Mesendoderm (in vitro differentiated cells): ENCODE measurements around the gene RNF148.

Experiments
- DNase-seq: peaks from one replicate; pipeline ENCODE4 v3.0.0; 2013
- H2AK5ac ChIP-seq: 2 replicates; pipeline ENCODE4 v1.6.1; 2013; ENCODE audit warnings: low read length, inconsistent platforms
- H2BK120ac ChIP-seq: 2 replicates; pipeline ENCODE4 v1.6.1; 2013; ENCODE audit warnings: low read depth, mild to moderate bottlenecking, low read length, moderate library complexity, mixed read lengths
- H2BK15ac ChIP-seq: replicated peaks from 2 replicates; pipeline ENCODE4 v1.6.1; 2013; ENCODE audit warnings: low read depth, mild to moderate bottlenecking, moderate library complexity
- H2BK5ac ChIP-seq: 2 replicates; pipeline ENCODE4 v1.6.1; 2013; ENCODE audit warnings: low read length, inconsistent platforms
- H3K18ac ChIP-seq: 2 replicates; pipeline ENCODE4 v1.6.1; 2013; ENCODE audit warnings: mild to moderate bottlenecking, low read length, mixed read lengths
- H3K23ac ChIP-seq: one replicate; pipeline ENCODE4 v1.6.1; 2013; ENCODE audit warnings: low read length
- H3K27ac ChIP-seq: 2 replicates; pipeline ENCODE4 v1.5.1; 2013; ENCODE audit warnings: low read depth, mild to moderate bottlenecking, inconsistent platforms, low read length, moderate library complexity
- H3K27me3 ChIP-seq: 2 replicates; pipeline ENCODE4 v1.6.1; 2013; ENCODE audit warnings: low read length, control low read depth, mild to moderate bottlenecking, inconsistent platforms; ENCODE audit not compliant: insufficient read depth, poor library complexity
- H3K36me3 ChIP-seq: 2 replicates; pipeline ENCODE4 v1.6.1; 2013; ENCODE audit warnings: low read length, inconsistent platforms; ENCODE audit not compliant: control insufficient read depth, insufficient read depth
- H3K4ac ChIP-seq: one replicate; pipeline ENCODE4 v1.6.1; 2013; ENCODE audit warnings: low read depth, mild to moderate bottlenecking, low read length, moderate library complexity
- H3K4me1 ChIP-seq: 2 replicates; pipeline ENCODE4 v1.6.1; 2013; ENCODE audit warnings: low read depth, low read length, inconsistent platforms; ENCODE audit not compliant: control insufficient read depth
- H3K4me2 ChIP-seq: 2 replicates; pipeline ENCODE4 v1.6.1; 2013; ENCODE audit warnings: low read length
- H3K4me3 ChIP-seq: 2 replicates; pipeline ENCODE4 v1.5.1; 2013; ENCODE audit warnings: mild to moderate bottlenecking, low read length
- H3K56ac ChIP-seq: one replicate; pipeline ENCODE4 v1.6.1; 2013; ENCODE audit warnings: low read length
- H3K79me1 ChIP-seq: 2 replicates; pipeline ENCODE4 v1.6.1; 2013; ENCODE audit warnings: low read length, inconsistent platforms
- H3K79me2 ChIP-seq: 2 replicates; pipeline ENCODE4 v1.6.1; 2013; ENCODE audit warnings: mild to moderate bottlenecking, low read length; ENCODE audit not compliant: control insufficient read depth, insufficient read depth
- H3K9ac ChIP-seq: 2 replicates; pipeline ENCODE4 v1.6.1; 2013; ENCODE audit warnings: low read length, inconsistent platforms
- H4K5ac ChIP-seq: one replicate; pipeline ENCODE4 v1.6.1; 2013; ENCODE audit warnings: low read length
- H4K8ac ChIP-seq: one replicate; pipeline ENCODE4 v1.6.1; 2013; ENCODE audit warnings: low read depth, mild to moderate bottlenecking, control low read depth, low read length, moderate library complexity
- WGBS: extraction: QIAGEN DNeasy Blood & Tissue Kit; methylation state at CpG from one replicate; pipeline ENCODE4 v1.1.7; 2013; ENCODE audit warnings: low lambda C conversion rate, missing lambda C conversion rate; ENCODE audit not compliant: insufficient coverage; ENCODE audit errors: extremely low coverage; 5-methylcytosine and 5-hydroxymethylcytosine counted together

Gene RNF148

GRCh38 chr7:122717356-122718089 lies 14.8 kb upstream of the RNF148 start:
- Histone ChIP-seq H2BK15ac (no peak overlapping the region), H3K36me3 (no peaks in the 10 kb centered on the region), H2AK5ac (no peak overlapping the region), H3K23ac (no peak overlapping the region), H2BK120ac (no peak overlapping the region), H3K4me3 (no peak overlapping the region), H3K18ac (no peak overlapping the region), H3K4ac (no peak overlapping the region), H3K4me2 (no peak overlapping the region), H4K8ac (no peak overlapping the region), H3K4me1 (no peaks in the 10 kb centered on the region), H3K79me1 (no peaks in the 10 kb centered on the region), H3K56ac (no peak overlapping the region), H4K5ac (no peak overlapping the region), H3K9ac (no peak overlapping the region), H3K79me2 (no peaks in the 10 kb centered on the region), H3K27ac (no peak overlapping the region), H3K27me3 (no peaks in the 10 kb centered on the region), H2BK5ac (no peak overlapping the region)
- WGBS, result no CpG with 5 or more reads among the region's 6 CpGs
- no peak for DNase-seq

GRCh38 chr7:122715183-122715582 lies 12.5 kb upstream of the RNF148 start:
- Histone ChIP-seq H2BK15ac (no peak overlapping the region), H3K4ac (no peak overlapping the region), H3K36me3 (no peaks in the 10 kb centered on the region), H3K79me1 (no peaks in the 10 kb centered on the region), H2BK120ac (no peak overlapping the region), H3K23ac (no peak overlapping the region), H3K4me3 (no peak overlapping the region), H3K27ac (no peak overlapping the region), H3K4me2 (no peak overlapping the region), H3K56ac (no peak overlapping the region), H4K5ac (no peak overlapping the region), H3K18ac (no peak overlapping the region), H3K4me1 (no peaks in the 10 kb centered on the region), H2AK5ac (no peak overlapping the region), H3K79me2 (no peaks in the 10 kb centered on the region), H2BK5ac (no peak overlapping the region), H4K8ac (no peak overlapping the region), H3K27me3 (no peaks in the 10 kb centered on the region), H3K9ac (no peak overlapping the region)
- no CpG with 5 or more reads among the region's 3 CpGs for WGBS
- DNase-seq, result no peak

- H3K27ac ChIP-seq, result no peak overlapping the region
- H3K56ac ChIP-seq, result no peak overlapping the region
- H3K27me3 ChIP-seq, result no peaks in the 10 kb centered on the region
- H3K18ac ChIP-seq, result no peak overlapping the region
- H4K5ac ChIP-seq, result no peak overlapping the region
- H2BK15ac ChIP-seq, result no peak overlapping the region
- no peak overlapping the region for H2AK5ac ChIP-seq
- H3K4me3 ChIP-seq, result no peak overlapping the region
- no peak overlapping the region for H4K8ac ChIP-seq
- no peak for DNase-seq
- no peak overlapping the region for H3K4me2 ChIP-seq
- H3K9ac ChIP-seq, result no peak overlapping the region
- WGBS, result no CpG with 5 or more reads among the region's 1 CpG
- H2BK120ac ChIP-seq, result no peak overlapping the region
- H2BK5ac ChIP-seq, result no peak overlapping the region
- no peak overlapping the region for H3K4ac ChIP-seq
- no peaks in the 10 kb centered on the region for H3K36me3 ChIP-seq
- H3K79me1 ChIP-seq, result no peaks in the 10 kb centered on the region
- H3K4me1 ChIP-seq, result no peaks in the 10 kb centered on the region
- no peak overlapping the region for H3K23ac ChIP-seq
- no peaks in the 10 kb centered on the region for H3K79me2 ChIP-seq
Observed at GRCh38 chr7:122710916-122711315, 8.2 kb upstream of the RNF148 start.

GRCh38 chr7:122709930-122710646 lies 7.4 kb upstream of the RNF148 start:
- Histone ChIP-seq H3K4me1 (no peaks in the 10 kb centered on the region), H4K5ac (no peak overlapping the region), H3K18ac (no peak overlapping the region), H3K56ac (no peak overlapping the region), H3K79me2 (no peaks in the 10 kb centered on the region), H3K36me3 (no peaks in the 10 kb centered on the region), H2BK5ac (no peak overlapping the region), H3K9ac (no peak overlapping the region), H3K23ac (no peak overlapping the region), H2BK15ac (no peak overlapping the region), H3K27ac (no peak overlapping the region), H3K79me1 (no peaks in the 10 kb centered on the region), H3K27me3 (no peaks in the 10 kb centered on the region), H2BK120ac (no peak overlapping the region), H3K4ac (no peak overlapping the region), H3K4me3 (no peak overlapping the region), H4K8ac (no peak overlapping the region), H2AK5ac (no peak overlapping the region), H3K4me2 (no peak overlapping the region)
- no CpG with 5 or more reads among the region's 7 CpGs for WGBS
- DNase-seq, result no peak

GRCh38 chr7:122706836-122707235 lies 4.1 kb upstream of the RNF148 start:
- Histone ChIP-seq H3K4me3 (no peak overlapping the region), H2BK120ac (no peak overlapping the region), H3K56ac (no peak overlapping the region), H3K79me2 (no peaks in the 10 kb centered on the region), H3K4me2 (no peak overlapping the region), H2BK5ac (no peak overlapping the region), H4K5ac (no peak overlapping the region), H4K8ac (no peak overlapping the region), H3K4ac (no peak overlapping the region), H2AK5ac (no peak overlapping the region), H3K4me1 (no peaks in the 10 kb centered on the region), H2BK15ac (no peak overlapping the region), H3K23ac (no peak overlapping the region), H3K79me1 (no peaks in the 10 kb centered on the region), H3K9ac (no peak overlapping the region), H3K27me3 (no peaks in the 10 kb centered on the region), H3K18ac (no peak overlapping the region), H3K36me3 (no peaks in the 10 kb centered on the region), H3K27ac (no peak overlapping the region)
- DNase-seq, result no peak
- no CpG with 5 or more reads among the region's 2 CpGs for WGBS
